Left lobe of liver (tissue), 2 donors: ENCODE results near the gene LIMS2. TPM values are rescaled to one million over a fixed set of nuclear protein-coding genes. Genes with fewer than 3 reads are reported as not detected.

ENCODE experiments used
- ATAC-seq: fragments of 200-7000 bp; cut with Tn5 transposase; one replicate; pipeline ENCODE4 v1.9.1; 2020; ENCODE audit warnings: mild to moderate bottlenecking, moderate library complexity
- DNase-seq: peaks from one replicate; pipeline ENCODE4 v3.0.0-alpha.2; 2020; ENCODE audit warnings: low spot score
- total RNA-seq: library from RNA; stranded (reverse); gene quantifications from one replicate; pipeline ENCODE4 v1.2.1, GENCODE V29; 2021
- donor health status: DM: no; HTN: no; CAD: no; lungs with moderate emphysema.
- donor health status: DM: no; HTN: yes; CAD: no.

LIMS2 gene
- total RNA-seq, 1 donor from 2014 or later = 31.0 TPM

- ATAC-seq (peak; percentile 5), DNase-seq (no peak)
Observed at GRCh38 chr2:127647242-127648190, 27.8 kb downstream of the LIMS2 start.

DNA sequence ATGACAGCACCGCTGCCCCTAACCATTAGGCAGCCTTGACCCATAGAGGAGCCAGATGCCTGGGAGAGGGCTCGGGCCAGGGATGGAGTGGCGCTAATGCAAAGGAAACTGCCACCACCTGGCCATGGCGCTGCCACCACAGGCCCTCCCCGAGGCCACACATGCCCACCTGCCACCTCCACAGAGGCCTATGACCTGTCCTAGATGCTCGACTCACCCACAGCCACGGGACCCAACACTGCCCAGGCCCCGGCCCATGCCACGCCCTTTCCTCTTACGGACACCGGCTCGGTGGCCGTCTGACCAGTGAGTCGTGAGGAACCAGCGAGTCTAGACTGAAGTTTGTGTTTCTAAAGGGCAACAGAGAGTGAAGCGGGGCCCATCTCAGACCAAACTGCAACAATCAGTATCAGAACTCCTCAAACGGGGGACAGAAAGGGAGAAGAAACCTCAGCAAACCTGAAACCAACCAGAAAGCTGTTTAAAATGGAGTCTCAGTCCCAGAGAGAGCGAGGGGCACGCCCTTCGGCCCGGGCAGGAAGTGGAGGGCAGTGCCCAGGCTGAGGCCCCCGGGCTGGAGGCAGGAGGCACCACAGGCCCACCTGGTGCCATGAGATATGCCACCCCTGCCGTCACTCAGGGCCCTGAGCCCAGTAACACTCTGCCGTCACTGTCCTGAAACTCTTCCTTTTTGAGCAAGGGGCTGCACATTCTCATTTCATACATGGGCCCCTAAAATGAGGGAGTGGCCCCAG lies 28.7 kb downstream of the LIMS2 start:
- ATAC-seq (no peak), DNase-seq (no peak)

GRCh38 chr2:127645395-127646291 lies 29.7 kb downstream of the LIMS2 start, which contains the start of gene GPR17:
TSS of gene GPR17 (plus strand) at chr2:127646153. CDS start at chr2:127650736, 4,583 bp downstream.
- no peak for ATAC-seq
- DNase-seq = no peak

GRCh38 chr2:127645026-127645394 lies 30.3 kb downstream of the LIMS2 start:
- no peak for DNase-seq

GRCh38 chr2:127644066-127645025 lies 31.0 kb downstream of the LIMS2 start:
- no peak for ATAC-seq
- no peak for DNase-seq

More at GRCh38 chr2:127645026-127645394, 30.3 kb downstream of the LIMS2 start:
- ATAC-seq = no peak

GRCh38 chr2:127643439-127644065 lies 31.8 kb downstream of the LIMS2 start:
- DNase-seq (no peak), ATAC-seq (no peak)

- ATAC-seq (no peak), DNase-seq (no peak)
Observed at GRCh38 chr2:127642706-127643438, 32.5 kb downstream of the LIMS2 start.

GRCh38 chr2:127641846-127642507 lies 33.4 kb downstream of the LIMS2 start:
- ATAC-seq = no peak
- no peak for DNase-seq

DNA sequence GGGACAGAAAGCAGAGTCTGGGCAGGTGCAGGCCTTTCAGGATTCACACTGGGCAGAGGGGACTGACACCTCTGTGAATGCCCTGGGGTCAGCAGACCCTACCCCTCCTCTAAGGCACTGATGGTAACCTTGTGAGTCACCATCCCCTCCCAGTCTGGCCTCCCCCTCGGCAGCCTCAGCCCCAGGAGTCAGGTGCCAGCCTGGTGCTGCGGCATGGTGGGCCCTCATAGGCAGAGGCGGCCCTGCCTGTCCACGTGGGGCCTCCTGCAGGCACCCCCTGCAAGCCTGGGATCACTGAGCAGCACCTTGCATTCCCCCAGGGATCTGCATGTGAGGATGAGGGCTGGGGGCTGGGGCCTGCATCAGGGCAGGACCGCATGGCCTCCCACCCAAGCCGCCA lies 34.2 kb downstream of the LIMS2 start:
- DNase-seq = no peak
- ATAC-seq = no peak

GRCh38 chr2:127640082-127641072 lies 35.0 kb downstream of the LIMS2 start:
- peak; percentile 56 for ATAC-seq
- DNase-seq = no peak

DNA sequence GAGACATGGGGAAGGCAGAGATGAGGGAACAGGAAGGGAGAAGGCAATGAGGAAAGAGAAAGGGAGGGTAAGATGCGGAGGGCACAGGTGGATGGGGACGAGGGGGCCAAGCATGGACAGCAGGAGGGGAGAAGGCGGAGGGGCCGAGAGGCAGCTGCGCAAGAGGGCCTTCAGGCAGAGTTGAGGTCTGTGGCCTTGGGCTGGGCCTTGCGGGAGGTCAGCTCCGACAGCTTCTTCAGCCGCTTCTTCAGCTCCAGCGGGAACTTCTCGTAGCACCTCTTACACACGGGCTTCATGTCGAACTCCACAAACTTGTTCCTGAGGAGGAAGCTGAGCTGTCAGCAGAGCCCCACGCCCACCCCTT lies 36.2 kb downstream of the LIMS2 start:
- no peak for DNase-seq
- ATAC-seq = no peak

DNA sequence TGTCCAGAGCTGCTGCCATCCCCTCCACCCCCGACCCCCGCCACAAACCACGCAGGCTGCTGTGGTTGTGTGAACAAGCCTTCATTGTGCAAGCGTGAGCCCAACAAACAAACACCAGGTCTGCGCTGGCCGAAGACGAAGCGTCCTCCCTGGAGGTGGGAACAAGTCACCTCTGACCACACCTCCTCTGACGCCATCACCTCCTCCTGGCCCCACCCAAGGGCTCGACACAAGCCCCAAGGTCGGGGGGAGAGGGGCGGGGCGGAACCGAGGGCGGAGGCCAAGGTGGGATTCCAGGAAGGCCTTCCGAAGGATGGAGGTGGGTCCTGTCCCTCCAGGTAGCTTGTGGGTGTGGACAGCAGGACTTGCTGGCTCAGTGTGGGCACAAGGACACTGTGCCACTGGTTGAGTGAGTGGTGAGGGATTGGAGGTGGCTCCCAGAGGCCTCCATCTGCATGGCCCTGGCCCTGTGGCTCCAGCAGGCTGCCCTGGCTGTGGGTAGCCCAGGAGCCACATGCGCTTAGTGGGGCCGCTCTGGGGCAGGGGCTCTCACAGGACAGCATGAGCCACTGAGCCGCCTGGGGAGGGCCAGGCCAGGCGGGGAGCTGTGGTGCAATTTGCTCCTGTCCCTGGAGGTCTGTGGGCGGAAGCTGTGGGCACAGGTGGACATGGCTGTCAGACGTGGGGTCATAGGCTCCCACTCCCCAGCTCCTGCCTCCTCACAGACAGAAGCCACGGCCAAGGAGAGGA lies 36.8 kb downstream of the LIMS2 start:
- ATAC-seq (no peak), DNase-seq (no peak)

GRCh38 chr2:127637725-127638252 lies 37.5 kb downstream of the LIMS2 start:
- DNase-seq (no peak), ATAC-seq (peak; percentile 8)

- DNase-seq = no peak
- peak; percentile 14 for ATAC-seq
Observed at GRCh38 chr2:127637236-127637630, 38.1 kb downstream of the LIMS2 start.
